Renal pelvis (tissue), 4 donors: ENCODE measurements around the gene KIF25. TPM values are rescaled to one million over a fixed set of nuclear protein-coding genes. Genes with fewer than 3 reads are reported as not detected.
"Not testable (repeated sequence)": the region's sequence is repeated elsewhere in the genome, so short reads cannot be mapped to it uniquely, and the experiment has no call there.

Experiments
- DNase-seq: peaks from one replicate; pipeline ENCODE4 v3.0.0-alpha.2; 2013
- polyA plus RNA-seq, 3 donors: library from polyadenylated mRNA; unstranded; fragments of 120-200 nt; gene quantifications; one replicate each; pipeline ENCODE4 v1.2.1, GENCODE V29; 2013; ENCODE audit not compliant: insufficient read length in 3 of 3

KIF25 gene
- polyA plus RNA-seq, 3 donors: 0.13 to 0.33 (median 0.25) TPM

GRCh38 chr6:168064226-168064807 lies 66.8 kb downstream of the KIF25 start:
- DNase-seq: no peak

GRCh38 chr6:168067081-168067759 lies 69.7 kb downstream of the KIF25 start:
- no peak for DNase-seq

GRCh38 chr6:168070804-168071203 lies 73.3 kb downstream of the KIF25 start:
- no peak for DNase-seq

GRCh38 chr6:168071620-168072019 lies 74.1 kb downstream of the KIF25 start:
- DNase-seq: no peak

GRCh38 chr6:168072261-168072660 lies 74.8 kb downstream of the KIF25 start:
- DNase-seq: no peak

GRCh38 chr6:168072730-168073129 lies 75.3 kb downstream of the KIF25 start:
- no peak for DNase-seq

- no peak for DNase-seq
Measured at GRCh38 chr6:168073937-168074730, 76.7 kb downstream of the KIF25 start.

GRCh38 chr6:168075216-168075615 lies 77.7 kb downstream of the KIF25 start:
- DNase-seq: no peak

GRCh38 chr6:168075787-168076202 lies 78.3 kb downstream of the KIF25 start:
- DNase-seq: no peak

- DNase-seq: not testable (repeated sequence)
Measured at GRCh38 chr6:168077401-168077800, 79.9 kb downstream of the KIF25 start.

GRCh38 chr6:168078175-168078942 lies 80.9 kb downstream of the KIF25 start:
- no peak for DNase-seq

- DNase-seq: peak; percentile 56
Measured at GRCh38 chr6:168078943-168079405, 81.5 kb downstream of the KIF25 start, which contains the start of gene FRMD1. FRMD1 (minus strand) TSS chr6:168079212; CDS start chr6:168079094, 118 bp downstream.

GRCh38 chr6:168080393-168081077 lies 83.1 kb downstream of the KIF25 start:
- no peak for DNase-seq

GRCh38 chr6:168081858-168082546 lies 84.5 kb downstream of the KIF25 start:
- DNase-seq: no peak

GRCh38 chr6:168082860-168083513 lies 85.5 kb downstream of the KIF25 start:
- DNase-seq: no peak

GRCh38 chr6:168083514-168083885 lies 86.0 kb downstream of the KIF25 start:
- no peak for DNase-seq

GRCh38 chr6:168084465-168085160 lies 87.1 kb downstream of the KIF25 start:
- DNase-seq: no peak

GRCh38 chr6:168086066-168086465 lies 88.6 kb downstream of the KIF25 start:
- no peak for DNase-seq

- DNase-seq: no peak
Measured at GRCh38 chr6:168086616-168087015, 89.1 kb downstream of the KIF25 start.
